ACC112 (cell line): ENCODE results near the gene IQCE.

Source experiments
- H2AFZ ChIP-seq: fragments of 200-600 bp; sonication (generic); one replicate; pipeline ENCODE4 v1.6.0; 2017; ENCODE audit warnings: antibody characterized with exemption, low read length; ENCODE audit not compliant: unreplicated experiment
- H3K27ac ChIP-seq: fragments of 200-600 bp; sonication (generic); 2 replicates; pipeline ENCODE4 v1.5.1; 2014; ENCODE audit warnings: low read depth, mild to moderate bottlenecking, antibody characterized with exemption, low read length, moderate library complexity
- H3K27me3 ChIP-seq: fragments of 200-600 bp; sonication (generic); 2 replicates; pipeline ENCODE4 v1.6.1; 2014; ENCODE audit warnings: mild to moderate bottlenecking, antibody characterized with exemption, low read length, moderate library complexity, mixed read lengths; ENCODE audit not compliant: insufficient read depth
- H3K36me3 ChIP-seq: fragments of 200-600 bp; sonication (generic); 2 replicates; pipeline ENCODE4 v1.6.1; 2016; ENCODE audit warnings: mild to moderate bottlenecking, antibody characterized with exemption, low read length, moderate library complexity, mixed read lengths; ENCODE audit not compliant: insufficient read depth
- H3K4me1 ChIP-seq: fragments of 200-600 bp; sonication (generic); one replicate; pipeline ENCODE4 v1.6.1; 2016; ENCODE audit warnings: low read length, mixed read lengths; ENCODE audit not compliant: insufficient read depth, unreplicated experiment, control insufficient read depth
- H3K4me3 ChIP-seq: fragments of 200-600 bp; sonication (generic); 2 replicates; pipeline ENCODE4 v1.5.1; 2014; ENCODE audit warnings: mild to moderate bottlenecking, low read depth, low read length
- H3K79me2 ChIP-seq: fragments of 200-600 bp; sonication (generic); one replicate; pipeline ENCODE4 v1.6.0; 2016; ENCODE audit warnings: low read length; ENCODE audit not compliant: control insufficient read depth, unreplicated experiment, insufficient read depth

The IQCE gene

DNA sequence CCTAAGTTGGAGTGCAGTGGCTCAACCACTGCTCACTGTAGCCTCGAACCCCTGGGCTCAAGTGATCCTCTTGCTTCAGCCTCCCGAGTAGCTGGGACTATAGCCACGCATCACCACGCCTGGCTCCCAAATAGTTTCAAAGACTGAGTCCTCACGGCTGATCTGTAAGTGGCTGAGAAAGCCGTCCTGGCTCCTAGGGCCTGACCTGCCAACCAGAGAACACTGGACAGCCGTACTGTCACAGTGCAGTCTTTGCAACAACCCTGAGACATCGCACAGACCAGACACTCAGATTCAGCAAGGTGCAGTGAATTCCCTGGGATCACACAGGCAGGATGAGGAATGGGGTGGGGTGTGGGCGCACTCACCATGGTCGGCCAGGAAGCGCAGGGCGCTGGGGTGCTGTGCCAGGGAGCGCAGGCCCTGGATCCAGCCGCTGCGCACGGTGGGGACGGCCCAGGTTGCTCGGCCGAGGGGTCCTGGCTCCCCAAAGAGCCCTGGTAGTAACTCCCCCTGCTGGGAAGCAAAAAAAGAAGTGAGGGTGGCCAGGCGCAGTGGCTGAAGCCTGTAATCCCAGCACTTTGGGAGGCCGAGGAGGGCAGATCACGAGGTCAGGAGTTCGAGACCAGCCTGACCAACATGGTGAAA lies 14.1 kb upstream of the IQCE start:
- H3K27ac ChIP-seq: no peak overlapping the region
- no peak overlapping the region for H3K4me3 ChIP-seq
- no peaks in the 10 kb centered on the region for H3K79me2 ChIP-seq
- H3K27me3 ChIP-seq: no peaks in the 10 kb centered on the region
- H3K4me1 ChIP-seq: no peaks in the 10 kb centered on the region
- H2AFZ ChIP-seq: no peak overlapping the region
- peaks cover 3% of the 10 kb centered on the region; the same call in 1 of the 2 replicates for H3K36me3 ChIP-seq

DNA sequence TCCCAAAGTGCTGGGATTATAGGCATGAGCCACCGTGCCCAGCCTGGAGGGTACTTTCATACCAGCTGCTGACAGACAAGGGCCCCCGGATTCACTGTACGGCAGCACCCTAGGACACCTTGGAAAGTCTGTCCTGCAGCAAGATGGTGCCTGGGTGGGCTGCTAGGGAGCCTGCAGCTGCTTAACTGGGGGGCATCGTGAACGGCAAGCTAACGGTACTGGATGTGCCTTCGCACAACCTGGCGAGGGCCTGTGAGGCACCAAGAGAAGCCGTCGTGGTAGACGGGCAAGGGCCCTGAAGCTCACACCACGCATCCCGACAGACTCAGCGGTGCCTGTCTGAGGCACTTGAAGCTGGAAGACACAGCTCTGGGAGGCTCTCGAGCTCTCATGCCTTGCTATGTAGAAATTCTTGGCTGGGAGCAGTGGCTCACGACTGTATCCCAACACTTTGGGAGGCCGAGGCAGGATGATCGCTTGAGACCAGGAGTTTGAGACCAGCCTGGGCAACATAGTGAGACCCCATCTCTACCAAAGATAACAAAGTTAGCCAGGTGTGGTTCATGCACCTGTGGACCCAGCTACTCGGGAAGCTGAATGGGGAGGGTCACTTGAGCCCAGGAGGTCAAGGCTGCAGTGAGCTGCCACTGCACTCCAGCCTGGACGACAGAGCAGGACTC lies 12.9 kb upstream of the IQCE start:
- H3K79me2 ChIP-seq: no peaks in the 10 kb centered on the region
- no peak overlapping the region for H3K4me3 ChIP-seq
- peaks cover 3% of the 10 kb centered on the region; the same call in 1 of the 2 replicates for H3K36me3 ChIP-seq
- no peaks in the 10 kb centered on the region for H3K27me3 ChIP-seq
- no peaks in the 10 kb centered on the region for H3K4me1 ChIP-seq
- H2AFZ ChIP-seq: no peak overlapping the region
- no peak overlapping the region for H3K27ac ChIP-seq

DNA sequence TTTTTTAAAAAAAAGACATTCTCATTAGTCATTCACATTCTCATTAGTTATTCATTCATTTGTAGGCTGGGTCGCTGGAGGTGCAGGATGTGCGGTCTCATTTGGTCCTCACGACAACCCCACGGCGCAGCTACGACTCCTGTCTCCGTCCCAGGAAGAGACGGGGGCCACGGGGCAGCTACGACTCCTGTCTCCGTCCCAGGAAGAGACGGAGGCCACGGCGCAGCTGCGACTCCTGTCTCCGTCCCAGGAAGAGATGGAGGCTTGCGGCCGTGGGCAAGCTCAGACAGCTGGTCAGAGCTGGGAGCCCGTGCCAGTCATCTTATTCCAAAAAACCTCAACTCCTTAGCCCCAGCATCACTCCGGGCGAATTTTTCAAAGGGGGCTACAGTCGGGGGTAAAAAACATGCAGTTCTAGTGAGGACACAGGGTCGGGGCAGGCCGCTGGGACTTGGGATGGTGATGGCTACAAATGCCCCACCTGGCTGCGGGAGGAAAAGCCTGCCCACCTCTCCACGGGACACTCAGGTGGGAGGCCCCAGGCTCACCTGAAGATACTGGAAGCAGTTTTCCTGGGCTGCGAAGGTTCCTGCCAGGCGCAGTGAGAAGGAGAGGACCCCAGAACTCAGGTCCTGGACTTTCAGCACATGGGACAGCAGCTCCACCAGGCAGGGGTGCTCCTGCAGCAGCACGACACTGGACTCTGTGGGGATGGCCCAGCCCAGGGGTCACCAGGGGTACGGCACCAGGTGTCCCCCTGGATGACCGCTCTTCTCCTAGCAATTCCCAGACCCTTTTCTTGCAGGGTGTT lies 11.8 kb upstream of the IQCE start:
- Histone ChIP-seq H3K79me2 (no peaks in the 10 kb centered on the region), H3K27ac (no peak overlapping the region), H3K27me3 (no peaks in the 10 kb centered on the region), H3K36me3 (peaks cover 3% of the 10 kb centered on the region; the same call in 1 of the 2 replicates), H3K4me1 (no peaks in the 10 kb centered on the region), H3K4me3 (no peak overlapping the region), H2AFZ (no peak overlapping the region)

DNA sequence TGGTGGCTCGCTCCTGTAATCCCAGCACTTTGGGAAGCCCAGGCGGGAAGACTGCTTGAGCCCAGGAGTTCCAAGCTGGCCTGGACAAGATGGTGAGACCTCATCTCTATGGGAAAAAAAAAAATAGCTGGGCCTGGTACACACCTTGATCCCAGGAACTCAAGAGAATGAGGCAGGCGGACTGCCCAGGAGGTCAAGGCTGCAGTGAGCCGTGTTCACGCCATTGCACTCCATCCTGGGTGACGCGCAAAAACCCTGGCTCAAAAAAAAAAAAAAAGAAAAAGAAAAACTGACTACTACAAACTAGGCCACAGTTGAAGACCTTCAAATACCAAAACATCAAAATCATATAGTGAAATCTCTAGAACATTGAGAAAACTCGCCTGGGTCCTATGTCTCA lies 7.4 kb upstream of the IQCE start:
- Histone ChIP-seq H3K4me1 (peaks cover 10% of the 10 kb centered on the region), H3K36me3 (peaks cover 3% of the 10 kb centered on the region; the same call in 1 of the 2 replicates)

DNA sequence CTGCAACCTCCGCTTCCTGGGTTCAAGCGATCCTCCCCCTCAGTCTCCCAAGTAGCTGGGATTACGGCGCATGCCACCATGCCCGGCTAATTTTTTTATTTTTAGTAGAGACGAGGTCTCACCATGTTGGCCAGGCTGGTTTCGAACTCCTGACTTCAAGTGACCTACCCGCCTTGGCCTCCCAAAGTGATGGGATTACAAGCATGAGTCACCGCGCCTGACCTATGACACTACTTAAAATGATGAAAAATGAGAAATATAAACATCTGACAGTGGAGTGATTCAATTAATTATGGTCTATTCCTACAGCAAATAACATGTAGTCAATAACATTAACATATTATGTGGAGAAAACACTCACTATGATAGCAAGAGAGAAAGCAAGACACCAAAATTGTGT lies 5.7 kb upstream of the IQCE start:
- no peak overlapping the region for H2AFZ ChIP-seq
- peaks cover 17% of the 10 kb centered on the region for H3K79me2 ChIP-seq
- no peak overlapping the region for H3K27ac ChIP-seq
- H3K27me3 ChIP-seq: no peaks in the 10 kb centered on the region
- H3K4me1 ChIP-seq: peaks cover 10% of the 10 kb centered on the region
- no peak overlapping the region for H3K4me3 ChIP-seq
- no peaks in the 10 kb centered on the region for H3K36me3 ChIP-seq

More for the DNA sequence above, 7.4 kb upstream of the IQCE start:
- no peak overlapping the region for H3K27ac ChIP-seq
- H3K27me3 ChIP-seq: no peaks in the 10 kb centered on the region
- H2AFZ ChIP-seq: no peak overlapping the region
- H3K4me3 ChIP-seq: no peak overlapping the region
- peaks cover 17% of the 10 kb centered on the region for H3K79me2 ChIP-seq

DNA sequence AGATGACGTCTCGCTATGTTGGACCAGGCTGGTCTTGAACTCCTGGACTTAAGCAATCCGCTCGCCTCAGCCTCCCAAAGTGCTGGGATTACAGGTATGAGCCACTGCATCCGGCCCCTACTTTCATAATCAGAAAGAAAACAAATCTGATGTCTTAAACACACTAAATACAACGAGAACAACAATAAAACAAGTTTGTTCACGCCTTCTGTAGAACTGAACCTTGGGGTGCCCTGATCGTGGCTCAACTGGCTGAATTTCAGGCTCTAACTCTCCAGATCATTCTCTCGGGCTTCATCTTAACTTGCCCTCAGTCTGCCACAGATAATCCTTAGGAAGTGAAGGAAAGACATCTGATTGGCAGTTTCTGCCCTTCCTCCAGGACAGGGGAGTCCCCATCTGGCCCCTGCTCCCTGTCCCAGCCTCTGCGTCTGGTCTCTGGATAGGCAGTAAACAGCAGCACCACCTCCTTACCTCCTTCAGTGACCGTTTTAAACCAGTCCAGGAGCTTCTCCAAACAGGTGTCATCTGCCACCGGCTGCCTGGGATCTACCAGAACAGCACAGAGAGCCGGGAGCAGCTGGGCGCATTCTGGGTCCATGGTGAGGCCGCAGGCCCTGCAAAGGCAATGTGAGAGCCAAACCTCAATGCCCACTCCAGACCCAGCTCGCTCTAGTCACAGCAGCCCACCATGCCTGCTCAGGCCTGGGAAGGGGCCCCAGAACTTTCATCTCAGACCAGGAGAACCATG lies 4.8 kb upstream of the IQCE start:
- H3K4me1 ChIP-seq: peaks cover 10% of the 10 kb centered on the region
- no peak overlapping the region for H2AFZ ChIP-seq
- no peaks in the 10 kb centered on the region for H3K27me3 ChIP-seq
- peaks cover 18% of the 10 kb centered on the region for H3K79me2 ChIP-seq
- H3K27ac ChIP-seq: no peak overlapping the region
- no peaks in the 10 kb centered on the region for H3K36me3 ChIP-seq
- H3K4me3 ChIP-seq: peak overlapping the region; percentile 82

DNA sequence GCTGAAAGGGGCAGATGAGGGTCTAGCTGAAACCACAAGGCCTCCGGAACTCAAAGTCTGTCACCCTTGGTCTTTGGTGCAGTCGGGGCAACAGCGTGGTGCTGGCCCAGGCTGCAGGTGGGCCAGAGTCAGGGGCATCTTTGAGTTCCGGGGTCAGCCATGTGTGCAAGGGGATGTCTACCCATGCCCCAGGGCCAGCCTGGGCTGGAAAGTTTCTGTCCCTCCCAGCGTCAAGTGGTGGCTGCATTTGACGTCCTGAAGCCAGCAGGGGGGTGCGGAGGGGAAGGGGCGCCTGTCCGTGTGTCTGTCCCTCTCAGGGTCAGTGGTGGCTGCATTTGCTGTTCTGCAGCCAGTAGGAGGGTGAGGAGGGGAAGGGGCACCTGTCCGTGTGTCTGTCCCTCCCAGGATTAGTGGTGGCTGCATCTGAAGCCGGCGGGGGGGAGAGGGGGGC lies 4.1 kb upstream of the IQCE start:
- H2AFZ ChIP-seq: peak overlapping the region; percentile 49
- no peak overlapping the region for H3K27ac ChIP-seq
- H3K4me1 ChIP-seq: peaks cover 10% of the 10 kb centered on the region
- H3K27me3 ChIP-seq: no peaks in the 10 kb centered on the region
- H3K4me3 ChIP-seq: peak overlapping the region; percentile 82
- H3K79me2 ChIP-seq: peaks cover 22% of the 10 kb centered on the region
- no peaks in the 10 kb centered on the region for H3K36me3 ChIP-seq

DNA sequence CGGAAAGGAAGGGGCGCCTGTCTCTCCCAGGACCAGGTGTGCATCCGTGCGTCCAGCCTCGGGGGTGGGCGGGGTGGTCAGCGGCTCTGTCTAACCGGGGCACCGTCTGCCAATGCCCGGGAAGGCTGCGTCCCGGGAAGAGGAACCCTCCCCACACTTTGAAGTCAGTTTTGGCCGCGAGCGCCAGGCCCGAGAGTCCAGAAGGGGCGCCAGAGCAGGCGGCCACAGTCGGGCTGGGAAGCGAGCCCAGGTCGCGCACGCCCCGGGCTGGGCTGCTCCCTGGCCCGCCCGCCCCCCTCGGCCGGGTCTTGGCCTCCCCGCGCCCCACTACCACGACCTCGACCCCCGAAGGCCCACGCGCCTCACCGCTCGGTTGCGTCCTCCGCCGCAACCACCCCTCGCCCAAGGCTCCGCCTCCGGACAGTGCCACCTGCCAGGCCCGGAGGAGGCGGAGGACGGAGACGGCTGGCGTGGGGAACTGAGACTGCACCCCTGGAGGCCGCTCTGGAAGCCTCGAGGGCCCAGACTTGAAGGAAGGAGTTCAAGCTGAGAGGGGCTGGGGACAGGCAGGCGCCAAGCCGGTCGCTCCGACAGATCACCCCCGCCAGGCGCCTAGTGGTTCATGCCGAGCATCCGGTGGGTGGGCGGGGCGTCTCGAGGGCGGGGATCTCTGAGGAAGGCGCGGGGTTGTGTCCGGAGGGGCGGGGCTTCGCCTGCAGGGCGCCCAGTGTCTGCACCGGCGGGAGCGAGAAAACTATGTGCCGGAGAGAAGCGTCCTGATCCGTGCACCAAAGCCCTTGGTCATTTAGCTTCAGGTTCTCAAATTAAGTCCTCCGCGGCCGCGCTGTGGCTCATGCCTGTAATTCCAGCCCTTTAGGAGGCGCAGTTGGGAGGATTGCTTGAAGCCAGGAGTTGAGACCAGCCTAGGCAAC lies 3.4 kb upstream of the IQCE start, which contains the start of gene BRAT1:
TSS of gene BRAT1 (minus strand) at position 404 of the 932 bp plus-strand sequence. CDS start 1,093 bp downstream, outside the sequence.
- peaks cover 22% of the 10 kb centered on the region for H3K79me2 ChIP-seq
- no peaks in the 10 kb centered on the region for H3K27me3 ChIP-seq
- H3K4me1 ChIP-seq: peaks cover 10% of the 10 kb centered on the region
- peak within 1 kb of the TSS; percentile 82 for H3K4me3 ChIP-seq
- H3K27ac ChIP-seq: peak within 1 kb of the TSS; percentile 93
- H2AFZ ChIP-seq: peak within 1 kb of the TSS; percentile 49
- H3K36me3 ChIP-seq: no peaks in the 10 kb centered on the region

DNA sequence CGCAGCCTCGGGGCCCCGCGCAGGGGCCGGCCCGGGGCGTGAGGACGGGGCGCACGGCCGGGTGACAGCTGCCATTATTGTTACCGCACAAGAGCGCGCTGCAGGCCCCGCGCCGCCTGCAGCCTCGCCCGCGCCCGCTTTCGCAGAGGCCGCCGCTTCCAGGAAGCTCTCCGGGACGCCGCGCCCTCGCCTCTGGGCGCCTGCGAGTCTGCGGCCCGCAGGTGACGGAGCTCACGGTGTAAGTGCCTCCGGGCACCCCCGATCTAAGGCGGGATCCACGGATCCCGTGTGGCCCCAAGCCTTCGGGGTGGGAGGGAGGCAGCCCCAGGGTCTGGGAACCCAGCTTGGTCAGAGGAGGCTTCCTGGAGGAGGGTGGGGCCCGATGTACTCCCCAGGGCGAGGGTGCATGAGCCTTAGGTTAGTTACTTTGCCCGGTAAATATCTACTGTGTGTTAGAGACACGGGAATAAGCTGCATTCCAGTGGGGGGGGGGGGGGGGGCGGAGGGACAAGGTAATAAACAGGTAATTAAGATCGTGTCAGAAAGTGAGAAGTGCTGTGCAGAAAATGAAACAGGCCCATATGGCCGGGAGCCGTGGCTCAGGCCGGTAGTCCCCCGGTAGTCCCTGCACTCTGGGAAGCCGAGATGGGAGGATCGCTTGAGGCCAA lies 638 bp downstream of the IQCE start:
- peaks cover 2% of the 10 kb centered on the region for H3K4me1 ChIP-seq
- H3K27me3 ChIP-seq: no peaks in the 10 kb centered on the region
- H3K36me3 ChIP-seq: no peaks in the 10 kb centered on the region
- H2AFZ ChIP-seq: peak overlapping the region; percentile 83
- H3K4me3 ChIP-seq: peak overlapping the region; percentile 83
- peaks cover 10% of the 10 kb centered on the region for H3K79me2 ChIP-seq
- no peak overlapping the region for H3K27ac ChIP-seq
